Rectal smooth muscle tissue (tissue), 1 donor: ENCODE results near the gene FOXRED1.
"Not testable (repeated sequence)": the region's sequence is repeated elsewhere in the genome, so short reads cannot be mapped to it uniquely, and the experiment has no call there.

Experiments used
- H3K27ac ChIP-seq: one replicate; pipeline ENCODE4 v1.7.0; 2013; ENCODE audit warnings: low read depth, low read length, inconsistent platforms
- H3K27me3 ChIP-seq: one replicate; pipeline ENCODE4 v1.7.0; 2013; ENCODE audit warnings: low read length; ENCODE audit not compliant: control insufficient read depth, insufficient read depth
- H3K36me3 ChIP-seq: one replicate; pipeline ENCODE4 v1.7.0; 2013; ENCODE audit warnings: low read length; ENCODE audit not compliant: control insufficient read depth, insufficient read depth
- H3K4me1 ChIP-seq: one replicate; pipeline ENCODE4 v1.7.0; 2013; ENCODE audit warnings: low read length; ENCODE audit not compliant: control insufficient read depth, insufficient read depth
- H3K4me3 ChIP-seq: one replicate; pipeline ENCODE4 v1.7.0; 2013; ENCODE audit warnings: low read length
- H3K9ac ChIP-seq: one replicate; pipeline ENCODE4 v1.7.0; 2013; ENCODE audit warnings: low read length

FOXRED1 gene

GRCh38 chr11:126307706-126308105 lies 38.8 kb downstream of the FOXRED1 start:
- H3K4me1 ChIP-seq = peaks cover 8% of the 10 kb centered on the region
- H3K4me3 ChIP-seq = no peak overlapping the region
- H3K36me3 ChIP-seq = peaks cover 5% of the 10 kb centered on the region
- H3K27me3 ChIP-seq = no peaks in the 10 kb centered on the region
- H3K9ac ChIP-seq = no peak overlapping the region
- H3K27ac ChIP-seq = no peak overlapping the region

DNA sequence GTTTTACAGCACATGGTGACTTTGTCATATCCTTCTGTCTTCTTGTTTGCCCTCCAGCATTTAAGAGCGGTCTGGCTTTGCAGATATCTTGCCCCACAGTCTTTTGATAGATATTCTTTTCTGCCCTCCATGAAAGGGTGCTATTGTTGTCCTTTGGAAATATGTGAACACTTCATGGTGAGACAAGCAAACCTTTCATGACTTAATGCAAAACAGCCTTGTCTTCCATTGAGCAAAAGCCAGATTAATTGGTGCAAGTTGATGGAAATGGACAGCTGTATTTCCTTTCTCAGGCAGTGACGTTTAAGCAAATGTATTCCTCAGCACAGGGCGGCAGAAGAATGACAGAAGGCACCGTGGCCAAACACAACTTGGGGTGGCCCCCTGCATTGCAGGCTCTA lies 39.3 kb downstream of the FOXRED1 start:
- H3K4me1 ChIP-seq = peaks cover 8% of the 10 kb centered on the region
- no peak overlapping the region for H3K27ac ChIP-seq
- no peak overlapping the region for H3K9ac ChIP-seq
- no peaks in the 10 kb centered on the region for H3K27me3 ChIP-seq
- H3K4me3 ChIP-seq = no peak overlapping the region
- peaks cover 5% of the 10 kb centered on the region for H3K36me3 ChIP-seq

DNA sequence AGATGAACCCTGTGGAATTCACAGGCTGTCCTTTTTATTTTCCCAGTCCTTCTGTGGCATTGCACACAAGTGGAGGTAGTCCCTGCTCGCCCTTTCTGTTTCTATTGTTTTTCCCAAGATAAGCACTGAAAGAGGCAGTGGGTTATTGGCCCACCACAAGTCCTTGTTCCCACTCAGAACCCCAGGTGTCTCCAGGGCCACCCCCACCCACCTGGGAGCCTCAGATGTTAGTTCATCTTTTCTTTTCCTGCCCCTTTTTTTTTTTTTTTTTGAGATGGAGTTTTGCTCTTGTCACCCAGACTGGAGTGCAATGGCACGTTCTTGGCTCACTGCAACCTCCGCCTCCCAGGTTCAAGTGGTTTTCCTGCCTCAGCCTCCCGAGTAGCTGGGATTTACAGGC lies 39.8 kb downstream of the FOXRED1 start:
- not testable (repeated sequence) for H3K27ac ChIP-seq, H3K36me3 ChIP-seq

GRCh38 chr11:126310200-126310991 lies 41.4 kb downstream of the FOXRED1 start:
- peak overlapping the region; percentile 19 for H3K4me3 ChIP-seq

More for the DNA sequence above, 39.8 kb downstream of the FOXRED1 start:
- not testable (repeated sequence) for H3K9ac ChIP-seq, H3K27me3 ChIP-seq, H3K4me1 ChIP-seq, H3K4me3 ChIP-seq

GRCh38 chr11:126310992-126311310 lies 42.0 kb downstream of the FOXRED1 start:
- Histone ChIP-seq H3K4me3 (peak overlapping the region; percentile 19), H3K4me1 (peaks cover 2% of the 10 kb centered on the region), H3K27ac (no peak overlapping the region), H3K36me3 (peaks cover 5% of the 10 kb centered on the region), H3K9ac (no peak overlapping the region), H3K27me3 (no peaks in the 10 kb centered on the region)

More at GRCh38 chr11:126310200-126310991, 41.4 kb downstream of the FOXRED1 start:
- Histone ChIP-seq H3K27ac (no peak overlapping the region), H3K9ac (no peak overlapping the region), H3K36me3 (peaks cover 5% of the 10 kb centered on the region), H3K27me3 (no peaks in the 10 kb centered on the region), H3K4me1 (peaks cover 2% of the 10 kb centered on the region)

DNA sequence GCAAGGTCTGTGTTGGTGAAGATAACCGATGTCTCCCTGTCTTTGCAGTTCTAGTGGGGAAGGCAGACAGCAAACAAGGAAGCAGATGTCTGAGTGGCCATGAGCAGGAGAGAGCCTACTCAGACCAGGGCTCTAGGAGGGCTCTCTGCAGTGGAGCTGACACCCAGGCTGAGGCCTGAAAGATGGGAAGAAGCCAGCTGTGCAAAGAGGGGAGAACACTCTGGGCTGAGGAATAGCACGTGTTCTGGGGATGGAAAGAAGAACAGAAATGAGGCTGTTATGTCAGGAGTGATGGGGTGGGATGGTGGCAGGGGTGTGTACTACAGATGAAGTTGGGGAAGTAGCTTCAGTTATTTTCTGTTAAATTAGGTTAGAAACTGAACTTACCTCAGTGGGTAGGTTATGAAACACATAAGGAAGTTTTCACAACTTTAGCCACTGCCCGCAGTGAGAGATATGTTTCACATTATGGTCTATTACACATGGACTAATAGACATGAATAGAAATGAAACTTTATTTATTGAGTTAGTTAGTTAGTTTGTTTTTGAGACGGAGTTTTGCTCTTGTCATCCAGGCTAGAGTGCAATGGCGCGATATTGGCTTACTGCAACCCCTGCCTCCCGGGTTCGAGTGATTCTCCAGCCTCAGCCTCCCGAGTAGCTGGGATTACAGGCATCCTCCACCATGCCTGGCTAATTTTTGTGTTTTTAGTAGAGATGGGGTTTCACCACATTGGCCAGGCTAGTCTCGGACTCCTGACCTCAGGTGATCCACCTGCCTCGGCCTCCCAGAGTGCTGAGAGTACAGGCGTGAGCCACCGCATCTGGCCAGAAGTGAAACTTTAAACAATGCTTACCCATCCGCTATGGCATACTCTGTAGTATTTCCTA lies 42.7 kb downstream of the FOXRED1 start:
- no peaks in the 10 kb centered on the region for H3K27me3 ChIP-seq
- no peak overlapping the region for H3K4me3 ChIP-seq
- H3K27ac ChIP-seq = no peak overlapping the region
- H3K9ac ChIP-seq = no peak overlapping the region
- peaks cover 2% of the 10 kb centered on the region for H3K4me1 ChIP-seq
- H3K36me3 ChIP-seq = peaks cover 5% of the 10 kb centered on the region

GRCh38 chr11:126312961-126313360 lies 44.0 kb downstream of the FOXRED1 start:
- Histone ChIP-seq H3K36me3 (peaks cover 5% of the 10 kb centered on the region), H3K27ac (no peak overlapping the region), H3K4me1 (peaks cover 11% of the 10 kb centered on the region), H3K27me3 (no peaks in the 10 kb centered on the region), H3K4me3 (no peak overlapping the region), H3K9ac (no peak overlapping the region)

DNA sequence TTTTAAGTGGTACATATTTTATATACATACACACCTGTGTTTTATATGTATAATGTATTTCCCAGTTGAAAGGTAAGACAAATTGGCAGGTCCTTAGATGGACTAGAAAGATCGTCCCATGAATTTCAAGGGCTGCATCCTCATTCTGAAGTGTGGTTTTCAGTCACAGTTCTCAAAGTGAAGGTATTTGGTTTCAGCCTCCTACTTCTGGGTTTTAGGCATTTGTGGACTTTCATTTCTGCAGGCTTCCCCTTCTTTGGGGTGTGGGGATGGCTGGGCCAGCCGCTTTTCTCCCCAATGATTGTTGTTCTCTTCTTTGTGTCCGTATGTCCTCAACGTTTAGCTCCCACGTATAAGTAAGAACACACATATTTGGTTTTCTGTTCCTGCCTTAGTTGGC lies 44.9 kb downstream of the FOXRED1 start:
- H3K4me1 ChIP-seq = peaks cover 19% of the 10 kb centered on the region

GRCh38 chr11:126317432-126317755 lies 48.4 kb downstream of the FOXRED1 start:
- Histone ChIP-seq H3K36me3 (no peaks in the 10 kb centered on the region), H3K4me3 (no peak overlapping the region), H3K4me1 (peaks cover 25% of the 10 kb centered on the region), H3K27me3 (no peaks in the 10 kb centered on the region), H3K9ac (no peak overlapping the region), H3K27ac (peak overlapping the region; percentile 81)

More for the DNA sequence above, 44.9 kb downstream of the FOXRED1 start:
- Histone ChIP-seq H3K4me3 (no peak overlapping the region), H3K27ac (no peak overlapping the region), H3K36me3 (peaks cover 5% of the 10 kb centered on the region), H3K9ac (no peak overlapping the region), H3K27me3 (no peaks in the 10 kb centered on the region)

GRCh38 chr11:126317756-126318573 lies 49.0 kb downstream of the FOXRED1 start:
- Histone ChIP-seq H3K36me3 (no peaks in the 10 kb centered on the region), H3K4me1 (peaks cover 25% of the 10 kb centered on the region), H3K4me3 (peak overlapping the region; percentile 29), H3K9ac (peak overlapping the region; percentile 5), H3K27me3 (no peaks in the 10 kb centered on the region), H3K27ac (peak overlapping the region; percentile 81)

DNA sequence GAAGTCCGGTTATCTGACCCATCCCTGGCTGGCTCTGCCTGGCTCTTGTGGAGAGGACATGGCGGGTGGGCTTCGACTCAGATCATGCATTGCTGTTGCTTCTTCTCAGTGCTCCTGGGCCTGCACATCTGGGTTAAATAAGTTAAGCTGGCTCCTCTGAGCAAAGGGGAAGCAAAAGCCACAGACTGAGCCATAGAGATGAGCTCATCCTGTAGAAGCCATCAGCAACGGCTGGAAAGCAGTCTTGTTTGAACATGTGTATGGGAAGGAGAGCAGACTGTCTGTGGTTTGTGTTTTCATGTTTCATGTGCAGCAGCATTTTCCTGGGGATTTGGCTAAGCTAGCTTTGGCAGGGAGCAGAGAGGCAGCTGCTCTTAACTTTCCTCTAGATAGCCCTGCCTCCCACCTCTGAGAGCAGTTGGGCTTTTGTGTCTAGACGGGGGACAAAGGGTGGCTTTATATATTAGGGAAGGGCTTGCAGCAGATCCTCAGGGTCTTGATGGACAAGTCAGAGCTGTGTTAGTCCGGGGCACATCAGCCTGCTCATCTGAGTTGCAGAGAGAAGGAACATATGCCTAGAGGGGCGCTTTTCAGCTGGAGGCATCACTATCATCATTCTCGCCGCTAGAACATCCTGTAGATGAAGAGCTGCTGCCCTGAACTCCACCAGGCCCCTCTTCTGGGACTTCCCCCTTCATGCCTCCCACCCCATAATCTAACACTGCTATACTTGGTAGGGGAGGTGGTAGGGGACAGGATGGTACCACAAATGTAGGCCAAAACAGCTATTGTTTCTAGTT lies 49.8 kb downstream of the FOXRED1 start:
- Histone ChIP-seq H3K27me3 (no peaks in the 10 kb centered on the region), H3K4me1 (peaks cover 25% of the 10 kb centered on the region), H3K27ac (peak overlapping the region; percentile 81), H3K36me3 (no peaks in the 10 kb centered on the region), H3K4me3 (peak overlapping the region; percentile 29), H3K9ac (peak overlapping the region; percentile 5)
